Tibial nerve (tissue), 4 donors: ENCODE results near the gene OR51S1. TPM values are rescaled to one million over a fixed set of nuclear protein-coding genes. Genes with fewer than 3 reads are reported as not detected.

Experiments used
- DNase-seq, 2 donors: peaks; one replicate each; pipeline ENCODE4 v3.0.0-alpha.2; 2019; ENCODE audit warnings: low spot score in 2 of 2
- H3K27ac ChIP-seq, 4 donors: fragments of 200-600 bp; sonication (generic) in 3 of 4; one replicate each; pipeline ENCODE4 v1.5.1; 2017 to 2019; ENCODE audit warnings: mild to moderate bottlenecking in 1 of 4
- H3K27me3 ChIP-seq, 2 donors: fragments of 200-600 bp; sonication (generic) in 1 of 2; one replicate each; pipeline versions ENCODE4 v1.5.1 to v1.6.0; 2017 to 2019
- H3K36me3 ChIP-seq, 3 donors: fragments of 200-600 bp; sonication (generic); one replicate each; pipeline ENCODE4 v1.5.1; 2018 to 2019
- H3K4me1 ChIP-seq, 4 donors: fragments of 200-600 bp; sonication (generic) in 3 of 4; one replicate each; pipeline ENCODE4 v1.5.1; 2017 to 2019
- H3K4me3 ChIP-seq, 4 donors: fragments of 200-600 bp; sonication (generic) in 3 of 4; one replicate each; pipeline ENCODE4 v1.5.1; 2017 to 2019; ENCODE audit warnings: mild to moderate bottlenecking in 1 of 4, moderate library complexity in 1 of 4
- H3K9me3 ChIP-seq, 4 donors: fragments of 200-600 bp; sonication (generic) in 3 of 4; one replicate each; pipeline ENCODE4 v1.5.1; 2017 to 2019
- EP300 ChIP-seq, 2 donors: sonication (generic); formaldehyde crosslinking; IDR thresholded peaks; one replicate each; pipeline ENCODE4 v1.6.1; 2017; ENCODE audit warnings: antibody characterized with exemption in 2 of 2, mild to moderate bottlenecking in 1 of 2
- POLR2A ChIP-seq, 2 donors: fragments of 450-650 bp; IDR thresholded peaks; one replicate each; pipeline ENCODE4 v1.6.1; 2017; ENCODE audit warnings: antibody characterized with exemption in 2 of 2, mild to moderate bottlenecking in 2 of 2, moderate library complexity in 2 of 2
- WGBS, 2 donors: methylation state at CpG; one replicate each; pipeline ENCODE4 v1.1.5; 2018; 5-methylcytosine and 5-hydroxymethylcytosine counted together
- total RNA-seq, 4 donors: library from RNA; depleted of rRNA; stranded (reverse); fragments of >200 nt; gene quantifications; one replicate each; pipeline ENCODE4 v1.1.0, GENCODE V29; 2016
- TF ChIP-seq, protein P1 (sequence below), 5 experiments: fragments of 200-600 bp in 3 of 5; fragments of 450-650 bp in 2 of 5; sonication (generic) in 3 of 5; IDR thresholded peaks; one replicate each; pipeline ENCODE4 v1.5.1; 2016 to 2019; ENCODE audit warnings: antibody characterized with exemption in 5 of 5, mild to moderate bottlenecking in 3 of 5, moderate library complexity in 2 of 5

OR51S1 gene, protein sequence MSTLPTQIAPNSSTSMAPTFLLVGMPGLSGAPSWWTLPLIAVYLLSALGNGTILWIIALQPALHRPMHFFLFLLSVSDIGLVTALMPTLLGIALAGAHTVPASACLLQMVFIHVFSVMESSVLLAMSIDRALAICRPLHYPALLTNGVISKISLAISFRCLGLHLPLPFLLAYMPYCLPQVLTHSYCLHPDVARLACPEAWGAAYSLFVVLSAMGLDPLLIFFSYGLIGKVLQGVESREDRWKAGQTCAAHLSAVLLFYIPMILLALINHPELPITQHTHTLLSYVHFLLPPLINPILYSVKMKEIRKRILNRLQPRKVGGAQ
- not detected for total RNA-seq

GRCh38 chr11:4848908-4849532, at the start of gene OR51S1:
TSS of gene OR51S1 (minus strand) at chr11:4849208. CDS start at chr11:4849208, 0 bp downstream.
- no peak for DNase-seq
- no peaks in the 10 kb centered on the region for H3K9me3 ChIP-seq
- H3K36me3 ChIP-seq, result no peaks in the 10 kb centered on the region
- no peak within 1 kb of the TSS for H3K4me3 ChIP-seq
- H3K4me1 ChIP-seq, result no peaks in the 10 kb centered on the region
- TF ChIP-seq, protein P1, sequence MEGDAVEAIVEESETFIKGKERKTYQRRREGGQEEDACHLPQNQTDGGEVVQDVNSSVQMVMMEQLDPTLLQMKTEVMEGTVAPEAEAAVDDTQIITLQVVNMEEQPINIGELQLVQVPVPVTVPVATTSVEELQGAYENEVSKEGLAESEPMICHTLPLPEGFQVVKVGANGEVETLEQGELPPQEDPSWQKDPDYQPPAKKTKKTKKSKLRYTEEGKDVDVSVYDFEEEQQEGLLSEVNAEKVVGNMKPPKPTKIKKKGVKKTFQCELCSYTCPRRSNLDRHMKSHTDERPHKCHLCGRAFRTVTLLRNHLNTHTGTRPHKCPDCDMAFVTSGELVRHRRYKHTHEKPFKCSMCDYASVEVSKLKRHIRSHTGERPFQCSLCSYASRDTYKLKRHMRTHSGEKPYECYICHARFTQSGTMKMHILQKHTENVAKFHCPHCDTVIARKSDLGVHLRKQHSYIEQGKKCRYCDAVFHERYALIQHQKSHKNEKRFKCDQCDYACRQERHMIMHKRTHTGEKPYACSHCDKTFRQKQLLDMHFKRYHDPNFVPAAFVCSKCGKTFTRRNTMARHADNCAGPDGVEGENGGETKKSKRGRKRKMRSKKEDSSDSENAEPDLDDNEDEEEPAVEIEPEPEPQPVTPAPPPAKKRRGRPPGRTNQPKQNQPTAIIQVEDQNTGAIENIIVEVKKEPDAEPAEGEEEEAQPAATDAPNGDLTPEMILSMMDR (IDR thresholded peaks at IDR 0.05), result no peak
- TF ChIP-seq EP300 (IDR thresholded peaks at IDR 0.05) (no peak), POLR2A (IDR thresholded peaks at IDR 0.05) (no peak)
- H3K27ac ChIP-seq, result no peak within 1 kb of the TSS
- no peaks in the 10 kb centered on the region for H3K27me3 ChIP-seq
- WGBS, 2 donors, result 82 to 84% methylated on average over 9 of the region's 9 CpGs

- 82 to 84% methylated on average over 1 of the region's 1 CpG for WGBS, 2 donors
- TF ChIP-seq EP300 (IDR thresholded peaks at IDR 0.05) (no peak), POLR2A (IDR thresholded peaks at IDR 0.05) (no peak)
- TF ChIP-seq, protein P1 (IDR thresholded peaks at IDR 0.05), result no peak
- no peaks in the 10 kb centered on the region for H3K9me3 ChIP-seq
- H3K4me3 ChIP-seq, result no peak overlapping the region
- no peaks in the 10 kb centered on the region for H3K27me3 ChIP-seq
- no peak for DNase-seq
- no peak overlapping the region for H3K27ac ChIP-seq
- no peaks in the 10 kb centered on the region for H3K36me3 ChIP-seq
- H3K4me1 ChIP-seq, result no peaks in the 10 kb centered on the region
Observed at GRCh38 chr11:4891996-4892640, 43.1 kb upstream of the OR51S1 start.

DNA sequence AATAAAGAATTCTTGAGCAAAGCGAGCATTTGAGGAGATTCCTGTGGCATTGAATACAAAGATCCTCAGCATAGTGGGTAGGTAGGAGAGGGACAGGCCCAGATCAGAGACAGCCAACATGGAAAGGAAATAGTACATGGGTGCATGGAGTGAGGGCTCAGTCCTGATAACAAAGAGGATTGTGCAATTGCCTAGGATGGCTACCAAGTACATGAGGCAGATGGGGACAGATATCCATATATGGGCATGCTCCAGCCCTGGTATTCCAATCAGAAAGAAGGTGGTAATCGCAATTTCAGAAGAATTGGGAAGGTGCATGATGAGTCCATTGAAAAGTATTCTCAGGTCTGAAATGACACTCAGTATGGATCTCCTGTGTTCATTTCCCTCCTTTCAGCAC, 41.3 kb upstream of the OR51S1 start:
- WGBS, 2 donors, result 87 to 96% methylated on average over 2 of the region's 2 CpGs
- no peak for DNase-seq
- no peaks in the 10 kb centered on the region for H3K4me1 ChIP-seq
- TF ChIP-seq POLR2A (IDR thresholded peaks at IDR 0.05) (no peak), EP300 (IDR thresholded peaks at IDR 0.05) (no peak)
- TF ChIP-seq, protein P1 (IDR thresholded peaks at IDR 0.05), result no peak
- no peaks in the 10 kb centered on the region for H3K27me3 ChIP-seq
- no peaks in the 10 kb centered on the region for H3K36me3 ChIP-seq
- no peak overlapping the region for H3K27ac ChIP-seq
- no peaks in the 10 kb centered on the region for H3K9me3 ChIP-seq
- H3K4me3 ChIP-seq, result no peak overlapping the region

DNA sequence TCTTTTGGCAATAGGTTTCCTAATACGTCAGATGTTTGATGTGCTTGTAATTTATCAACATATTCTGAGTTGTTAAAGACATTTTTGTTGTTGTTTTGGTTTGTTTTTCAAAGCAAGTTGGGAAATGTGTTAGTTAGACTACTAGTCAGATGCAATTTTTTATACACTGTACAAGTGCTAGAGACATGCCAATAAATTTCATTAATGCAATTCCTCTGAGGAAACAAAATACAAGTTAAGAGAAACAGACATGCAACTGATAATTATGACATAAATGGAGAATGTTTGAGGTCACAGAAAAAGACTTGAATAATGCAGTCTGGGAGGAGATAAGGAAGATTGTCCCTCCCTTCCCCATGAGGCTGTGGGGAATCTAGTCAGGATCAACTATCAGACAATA, 38.6 kb upstream of the OR51S1 start:
- TF ChIP-seq EP300 (IDR thresholded peaks at IDR 0.05) (no peak), POLR2A (IDR thresholded peaks at IDR 0.05) (no peak)
- TF ChIP-seq, protein P1 (IDR thresholded peaks at IDR 0.05), result no peak
- no peak for DNase-seq
- no peak overlapping the region for H3K27ac ChIP-seq
- WGBS, 2 donors, result 0 to 2% methylated on average over 1 of the region's 1 CpG
- H3K4me3 ChIP-seq, result no peak overlapping the region
- no peaks in the 10 kb centered on the region for H3K27me3 ChIP-seq
- no peaks in the 10 kb centered on the region for H3K4me1 ChIP-seq
- no peaks in the 10 kb centered on the region for H3K9me3 ChIP-seq
- H3K36me3 ChIP-seq, result no peaks in the 10 kb centered on the region

DNA sequence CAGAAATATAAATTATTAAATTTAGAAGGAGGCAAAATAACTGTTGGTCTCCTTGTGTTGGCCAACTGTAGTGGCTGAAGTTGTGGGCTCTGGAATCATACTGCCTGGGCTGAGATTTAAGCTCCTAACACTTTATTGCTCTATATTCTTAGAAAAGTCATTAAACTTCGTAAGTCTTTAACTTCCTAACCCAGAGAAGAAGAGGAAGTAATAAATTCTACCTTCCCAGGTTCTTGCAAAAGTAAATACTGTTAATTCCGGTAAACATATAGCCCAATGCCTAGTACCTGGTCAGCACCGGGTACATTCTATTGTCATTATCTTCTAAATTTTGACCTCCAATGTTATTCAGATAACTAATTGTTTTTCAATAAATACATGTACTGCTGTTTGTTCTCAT, 37.2 kb upstream of the OR51S1 start:
- H3K36me3 ChIP-seq, result no peaks in the 10 kb centered on the region
- no peak for DNase-seq
- H3K27me3 ChIP-seq, result no peaks in the 10 kb centered on the region
- no peak overlapping the region for H3K27ac ChIP-seq
- no peak overlapping the region for H3K4me3 ChIP-seq
- TF ChIP-seq POLR2A (IDR thresholded peaks at IDR 0.05), result no peak
- TF ChIP-seq, protein P1 (IDR thresholded peaks at IDR 0.05), result no peak
- TF ChIP-seq EP300 (IDR thresholded peaks at IDR 0.05), result no peak
- no peaks in the 10 kb centered on the region for H3K4me1 ChIP-seq
- WGBS, 2 donors, result 63 to 78% methylated on average over 3 of the region's 3 CpGs
- H3K9me3 ChIP-seq, result no peaks in the 10 kb centered on the region
